ENCODE measurements around the gene RABGAP1L. TPM values are rescaled to one million over a fixed set of nuclear protein-coding genes. Genes with fewer than 3 reads are reported as not detected.

The RABGAP1L gene
- total and polyA plus RNA-seq, 2 of the 8 experiments (the other 6 are each of a cell fraction or from before 2014, with no cell fraction given) = 33.3 to 156 TPM

DNA sequence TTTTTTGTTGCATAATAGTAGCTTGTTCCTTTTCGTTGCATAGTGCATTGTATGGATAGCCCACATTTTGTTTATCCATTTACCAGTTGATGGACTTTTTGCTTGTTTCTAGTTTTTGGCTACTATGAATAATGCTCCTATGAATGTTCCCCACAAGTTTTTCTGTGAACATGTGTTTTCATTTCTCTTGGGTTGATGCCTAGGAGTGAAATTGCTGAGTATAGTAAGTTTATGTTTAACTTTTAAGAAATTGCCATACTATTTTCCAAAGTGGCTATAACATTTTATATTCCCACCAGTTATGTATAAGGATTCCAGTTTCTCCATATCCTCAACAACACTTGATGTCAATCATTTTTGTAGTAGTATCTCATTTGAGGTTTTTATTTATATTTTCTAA, 755.7 kb downstream of the RABGAP1L start (continued):
- TF ChIP-seq GTF2F1 (IDR thresholded peaks at IDR 0.05; ENCODE audit: borderline replicate concordance, low read depth, low read length) (no peak), ATF2 (IDR thresholded peaks at IDR 0.05; ENCODE audit: low read length) (no peak), EGR1 (IDR thresholded peaks at IDR 0.05; ENCODE audit: borderline replicate concordance, low read depth, low read length) (no peak), KDM1A (IDR thresholded peaks at IDR 0.05; ENCODE audit: borderline replicate concordance, low read length) (no peak), RXRA (IDR thresholded peaks at IDR 0.05; ENCODE audit: insufficient read depth, low read depth, low read length) (no peak), HDAC2 (IDR thresholded peaks at IDR 0.05; ENCODE audit: borderline replicate concordance in 1 of 2, low read depth in 2 of 2, low read length in 2 of 2) (no peak)

Data from H1 (cell line).